ENCODE data around the gene GPC5.

GPC5 gene

GRCh38 chr13:91362908-91363307 lies 35.5 kb upstream of the GPC5 start:
- Histone ChIP-seq H3K9me2 (replicated peaks; ENCODE audit: insufficient read depth, low read length) (no peaks in the 10 kb centered on the region), H3K4me2 (ENCODE audit: low read depth, low read length, poor library complexity, severe bottlenecking) (no peak overlapping the region), H4K20me1 (ENCODE audit: low read depth, low read length) (peaks cover 4% of the 10 kb centered on the region; the same call in 1 of the 2 replicates), H3K27me3 (ENCODE audit: low read length) (no peaks in the 10 kb centered on the region), H3K9ac (ENCODE audit: low read length) (no peak overlapping the region), H2AFZ (ENCODE audit: low read depth, low read length, severe bottlenecking) (no peak overlapping the region), H3K79me2 (ENCODE audit: insufficient read depth, low read length) (no peaks in the 10 kb centered on the region), H3F3A (ENCODE audit: insufficient read depth) (peaks cover 74% of the 10 kb centered on the region), H3K36me3 (ENCODE audit: low read length) (peaks cover 7% of the 10 kb centered on the region; the same call in 1 of the 2 replicates), H3K9me3 (ENCODE audit: insufficient read depth, low read length) (no peaks in the 10 kb centered on the region), H3K4me3 (ENCODE audit: insufficient read depth, low read length, poor library complexity, severe bottlenecking) (no peak overlapping the region), H3K27ac (ENCODE audit: low read depth, low read length) (no peak overlapping the region)
- TF ChIP-seq CTCF (IDR thresholded peaks at IDR 0.05; ENCODE audit: insufficient read depth, low read length, poor library complexity, severe bottlenecking) (no peak), EZH2phosphoT487 (conservative IDR thresholded peaks at IDR 0.05; ENCODE audit: low read length) (no peak)

- TF ChIP-seq EZH2phosphoT487 (conservative IDR thresholded peaks at IDR 0.05; ENCODE audit: low read length): no peak
- TF ChIP-seq CTCF (IDR thresholded peaks at IDR 0.05; ENCODE audit: insufficient read depth, low read length, poor library complexity, severe bottlenecking): no peak
- Histone ChIP-seq H4K20me1 (ENCODE audit: low read depth, low read length) (no peaks in the 10 kb centered on the region), H3K36me3 (ENCODE audit: low read length) (no peaks in the 10 kb centered on the region), H3K9me2 (replicated peaks; ENCODE audit: insufficient read depth, low read length) (no peaks in the 10 kb centered on the region), H3K9ac (ENCODE audit: low read length) (no peak overlapping the region), H3F3A (ENCODE audit: insufficient read depth) (peaks cover 23% of the 10 kb centered on the region), H3K27ac (ENCODE audit: low read depth, low read length) (no peak overlapping the region), H2AFZ (ENCODE audit: low read depth, low read length, severe bottlenecking) (no peak overlapping the region), H3K27me3 (ENCODE audit: low read length) (no peaks in the 10 kb centered on the region), H3K79me2 (ENCODE audit: insufficient read depth, low read length) (no peaks in the 10 kb centered on the region), H3K4me2 (ENCODE audit: low read depth, low read length, poor library complexity, severe bottlenecking) (no peak overlapping the region), H3K9me3 (ENCODE audit: insufficient read depth, low read length) (no peaks in the 10 kb centered on the region), H3K4me3 (ENCODE audit: insufficient read depth, low read length, poor library complexity, severe bottlenecking) (no peak overlapping the region)
Observed at GRCh38 chr13:91368101-91368500, 30.3 kb upstream of the GPC5 start.

GRCh38 chr13:91368676-91369440 lies 29.6 kb upstream of the GPC5 start:
- Histone ChIP-seq H3K9me3 (ENCODE audit: insufficient read depth, low read length) (no peaks in the 10 kb centered on the region), H3K27ac (ENCODE audit: low read depth, low read length) (no peak overlapping the region), H4K20me1 (ENCODE audit: low read depth, low read length) (no peaks in the 10 kb centered on the region), H3K4me3 (ENCODE audit: insufficient read depth, low read length, poor library complexity, severe bottlenecking) (no peak overlapping the region), H3K27me3 (ENCODE audit: low read length) (no peaks in the 10 kb centered on the region), H3K9me2 (replicated peaks; ENCODE audit: insufficient read depth, low read length) (no peaks in the 10 kb centered on the region), H3K79me2 (ENCODE audit: insufficient read depth, low read length) (no peaks in the 10 kb centered on the region), H3K4me2 (ENCODE audit: low read depth, low read length, poor library complexity, severe bottlenecking) (no peak overlapping the region), H3K36me3 (ENCODE audit: low read length) (no peaks in the 10 kb centered on the region), H3F3A (ENCODE audit: insufficient read depth) (peaks cover 18% of the 10 kb centered on the region), H2AFZ (ENCODE audit: low read depth, low read length, severe bottlenecking) (no peak overlapping the region), H3K9ac (ENCODE audit: low read length) (no peak overlapping the region)
- TF ChIP-seq EZH2phosphoT487 (conservative IDR thresholded peaks at IDR 0.05; ENCODE audit: low read length): no peak
- no peak for TF ChIP-seq CTCF (IDR thresholded peaks at IDR 0.05; ENCODE audit: insufficient read depth, low read length, poor library complexity, severe bottlenecking)

All from SU-DHL-6 (cell line).